Measurements from ENCODE around the gene MRPL58. TPM values are rescaled to one million over a fixed set of nuclear protein-coding genes. Genes with fewer than 3 reads are reported as not detected.

Gene MRPL58
- total RNA-seq, 3 donors from 2014 or later = 38.6 to 48.6 (median 44.6) TPM

- DNase-seq (ENCODE audit: low spot score in 2 of 2) = peak; percentile 96 to 97
- Histone ChIP-seq H3K4me1 (peaks cover 0 to 12% of the 10 kb centered on the region in 2 donors), H3K36me3 (no peaks in the 10 kb centered on the region), H3K27me3 (no peaks in the 10 kb centered on the region), H3K4me3 (peak within 1 kb of the TSS; percentile 58 to 97 (median 95)), H3K9me3 (no peaks in the 10 kb centered on the region), H3K27ac (peak within 1 kb of the TSS; percentile 94 to 99)
- TF ChIP-seq POLR2AphosphoS5 (IDR thresholded peaks at IDR 0.05) (peak; percentile 90 to 96 (median 96)), POLR2A (IDR thresholded peaks at IDR 0.05) (peak; percentile 88)
- TF ChIP-seq, protein P1, sequence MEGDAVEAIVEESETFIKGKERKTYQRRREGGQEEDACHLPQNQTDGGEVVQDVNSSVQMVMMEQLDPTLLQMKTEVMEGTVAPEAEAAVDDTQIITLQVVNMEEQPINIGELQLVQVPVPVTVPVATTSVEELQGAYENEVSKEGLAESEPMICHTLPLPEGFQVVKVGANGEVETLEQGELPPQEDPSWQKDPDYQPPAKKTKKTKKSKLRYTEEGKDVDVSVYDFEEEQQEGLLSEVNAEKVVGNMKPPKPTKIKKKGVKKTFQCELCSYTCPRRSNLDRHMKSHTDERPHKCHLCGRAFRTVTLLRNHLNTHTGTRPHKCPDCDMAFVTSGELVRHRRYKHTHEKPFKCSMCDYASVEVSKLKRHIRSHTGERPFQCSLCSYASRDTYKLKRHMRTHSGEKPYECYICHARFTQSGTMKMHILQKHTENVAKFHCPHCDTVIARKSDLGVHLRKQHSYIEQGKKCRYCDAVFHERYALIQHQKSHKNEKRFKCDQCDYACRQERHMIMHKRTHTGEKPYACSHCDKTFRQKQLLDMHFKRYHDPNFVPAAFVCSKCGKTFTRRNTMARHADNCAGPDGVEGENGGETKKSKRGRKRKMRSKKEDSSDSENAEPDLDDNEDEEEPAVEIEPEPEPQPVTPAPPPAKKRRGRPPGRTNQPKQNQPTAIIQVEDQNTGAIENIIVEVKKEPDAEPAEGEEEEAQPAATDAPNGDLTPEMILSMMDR (IDR thresholded peaks at IDR 0.05) = no peak
- intact Hi-C loops (cut with DNase I; ENCODE audit: low total_unique reads) = no loop called here
These were observed 34.2 kb downstream of the MRPL58 start, which contains the start of the genes ATP5PD and KCTD2 for GRCh38 chr17:75046407-75047289. Gene ATP5PD, minus strand, starts transcription at chr17:75046969. Its CDS starts 4,319 bp downstream, at chr17:75042650. Gene KCTD2, plus strand, starts transcription at chr17:75047225. Its CDS starts 26 bp downstream, at chr17:75047251.

DNA sequence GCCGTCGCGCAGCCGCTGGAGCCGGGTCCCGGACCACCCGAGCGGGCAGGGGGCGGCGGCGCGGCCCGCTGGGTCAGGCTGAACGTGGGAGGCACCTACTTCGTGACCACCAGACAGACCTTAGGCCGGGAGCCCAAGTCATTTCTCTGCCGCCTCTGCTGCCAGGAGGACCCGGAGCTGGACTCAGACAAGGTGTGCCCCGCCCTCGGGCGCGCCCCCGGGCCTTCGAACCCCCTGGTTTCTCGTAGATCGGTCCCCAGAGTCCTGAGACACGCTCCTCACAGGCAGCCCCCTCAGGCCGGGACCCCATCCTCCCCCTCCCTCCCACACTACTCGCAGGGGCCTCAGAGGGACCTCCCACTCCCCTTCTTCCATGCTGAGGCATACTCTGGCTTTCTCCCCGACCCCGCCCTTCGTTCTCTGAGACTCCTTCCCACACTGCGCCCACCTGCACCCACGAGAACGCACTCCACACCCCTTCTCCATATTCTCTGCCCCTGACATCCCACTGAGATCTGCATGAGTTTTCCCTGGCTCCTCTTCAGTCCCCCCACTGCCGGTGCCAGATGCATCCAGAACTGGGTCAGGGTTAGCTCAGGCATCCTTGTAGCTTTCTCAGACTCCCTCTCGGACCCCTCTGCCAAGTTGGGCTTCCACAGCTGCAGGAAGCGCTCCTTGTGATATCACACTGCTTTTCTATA is 35.1 kb downstream of the MRPL58 start:
- no peaks in the 10 kb centered on the region for H3K27me3 ChIP-seq
- peaks cover 0 to 12% of the 10 kb centered on the region in 2 donors for H3K4me1 ChIP-seq
- H3K27ac ChIP-seq = peak overlapping the region; percentile 94 to 99
- H3K4me3 ChIP-seq = peak overlapping the region; percentile 58 to 97 (median 95)
- intact Hi-C loops (cut with DNase I; ENCODE audit: low total_unique reads) = no loop called here
- DNase-seq (ENCODE audit: low spot score in 2 of 2) = peak in 1 of 2 donors; percentile 45
- TF ChIP-seq POLR2AphosphoS5 (IDR thresholded peaks at IDR 0.05) (no peak), POLR2A (IDR thresholded peaks at IDR 0.05) (no peak)
- TF ChIP-seq, protein P1 (IDR thresholded peaks at IDR 0.05) = no peak
- H3K9me3 ChIP-seq = no peaks in the 10 kb centered on the region
- no peaks in the 10 kb centered on the region for H3K36me3 ChIP-seq

DNA sequence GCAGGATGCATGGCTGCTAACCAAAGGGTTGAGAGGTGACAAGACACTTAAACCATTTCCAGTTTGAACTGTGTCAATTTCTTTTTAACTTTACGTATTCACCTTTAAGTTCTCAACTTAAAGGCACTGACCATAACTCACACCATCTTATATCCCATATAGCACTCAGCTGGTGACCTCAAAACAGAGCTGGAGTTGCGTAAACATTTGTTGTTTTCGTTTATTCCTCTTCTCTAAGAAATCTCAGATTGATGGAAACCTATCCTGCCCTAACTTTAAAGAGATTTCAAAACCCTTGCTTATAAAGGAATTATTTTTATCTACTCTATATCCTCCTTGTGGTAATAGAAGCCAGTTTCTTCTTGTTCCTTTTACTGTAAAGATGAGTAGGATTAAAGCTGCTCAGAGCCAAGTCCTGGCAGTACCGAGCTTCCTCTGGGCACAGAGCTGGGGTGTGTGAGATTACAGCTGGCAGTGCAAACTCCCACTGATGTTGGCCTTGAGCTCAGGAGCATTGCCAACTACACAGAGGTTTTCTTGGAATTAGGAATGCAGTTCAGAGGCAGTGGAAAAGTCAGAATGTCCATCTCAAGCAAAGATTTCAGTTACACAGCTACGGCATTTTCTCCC is 35.9 kb downstream of the MRPL58 start:
- no peaks in the 10 kb centered on the region for H3K9me3 ChIP-seq
- peak overlapping the region; percentile 58 to 97 (median 95) for H3K4me3 ChIP-seq
- peaks cover 0 to 12% of the 10 kb centered on the region in 2 donors for H3K4me1 ChIP-seq
- H3K27me3 ChIP-seq = no peaks in the 10 kb centered on the region
- DNase-seq (ENCODE audit: low spot score in 2 of 2) = no peak
- TF ChIP-seq, protein P1 (IDR thresholded peaks at IDR 0.05) = no peak
- no peak for TF ChIP-seq POLR2A (IDR thresholded peaks at IDR 0.05)
- intact Hi-C loops (cut with DNase I; ENCODE audit: low total_unique reads) = no loop called here
- H3K27ac ChIP-seq = peak overlapping the region; percentile 94 to 99
- no peaks in the 10 kb centered on the region for H3K36me3 ChIP-seq

GRCh38 chr17:75049057-75049456 is 36.6 kb downstream of the MRPL58 start:
- intact Hi-C loops (cut with DNase I; ENCODE audit: low total_unique reads) = no loop called here
- peak overlapping the region; percentile 22 to 94 for H3K27ac ChIP-seq
- TF ChIP-seq POLR2AphosphoS5 (IDR thresholded peaks at IDR 0.05) (no peak), POLR2A (IDR thresholded peaks at IDR 0.05) (no peak)
- TF ChIP-seq, protein P1 (IDR thresholded peaks at IDR 0.05) = no peak
- DNase-seq (ENCODE audit: low spot score in 2 of 2) = no peak
- no peaks in the 10 kb centered on the region for H3K36me3 ChIP-seq
- H3K9me3 ChIP-seq = no peaks in the 10 kb centered on the region
- no peaks in the 10 kb centered on the region for H3K27me3 ChIP-seq
- H3K4me3 ChIP-seq = no peak overlapping the region
- H3K4me1 ChIP-seq = peaks cover 0 to 12% of the 10 kb centered on the region in 2 donors

All from breast epithelium (tissue), 4 donors.